Measurements from ENCODE around the gene SPEN. TPM values are rescaled to one million over a fixed set of nuclear protein-coding genes. Genes with fewer than 3 reads are reported as not detected.

The SPEN gene
- total and polyA plus RNA-seq, 9 of the 15 experiments (the other 6 are each of a cell fraction or from before 2014, with no cell fraction given) = 5.7 to 87.5 (median 27.2) TPM

GRCh38 chr1:15848929-15849774, 1.6 kb downstream of the SPEN start (continued):
- TF ChIP-seq TCF3 (CRISPR knock-in tag; IDR thresholded peaks at IDR 0.05) (0 out of 2 replicates have a peak, but pooled peaks have one; percentile 21), ZNF764 (CRISPR knock-in tag; IDR thresholded peaks at IDR 0.05; ENCODE audit: low read depth) (no peak), RBM25 (IDR thresholded peaks at IDR 0.05; ENCODE audit: low read depth, low read length, severe bottlenecking) (no peak), ZNF134 (CRISPR knock-in tag; conservative IDR thresholded peaks at IDR 0.05) (no peak), SIN3B (IDR thresholded peaks at IDR 0.05; ENCODE audit: low read depth) (no peak), TSC22D4 (tag; IDR thresholded peaks at IDR 0.05) (no peak), PKNOX1 (IDR thresholded peaks at IDR 0.05) (no peak; the same call in 1 of the 2 replicates), IRF1 (CRISPR knock-in tag; IDR thresholded peaks at IDR 0.05; ENCODE audit: borderline replicate concordance) (peak; percentile 34; the same call in 1 of the 2 replicates), TBL1XR1 (IDR thresholded peaks at IDR 0.05; ENCODE audit: low read length in 2 of 2) (peak; percentile 21 to 67; a peak in 2 of 4 replicates), CGGBP1 (CRISPR knock-in tag; IDR thresholded peaks at IDR 0.05) (no peak), SMARCC2 (IDR thresholded peaks at IDR 0.05; ENCODE audit: low read depth) (no peak), ZNF436 (CRISPR knock-in tag; IDR thresholded peaks at IDR 0.05) (no peak), DPF2 (IDR thresholded peaks at IDR 0.05) (no peak), CHAMP1 (IDR thresholded peaks at IDR 0.05) (no peak), NFE2 (IDR thresholded peaks at IDR 0.05; ENCODE audit: low read depth) (no peak)

All from K562 (cell line).